AG20443 (cell line): ENCODE measurements around the gene CCDC80.
"Not testable (repeated sequence)": the region's sequence is repeated elsewhere in the genome, so short reads cannot be mapped to it uniquely, and the experiment has no call there.

ENCODE experiments used
- DNase-seq: peaks from one replicate; pipeline ENCODE4 v3.0.0; 2012; ENCODE audit warnings: low spot score, mixed read lengths

The CCDC80 gene

GRCh38 chr3:112665009-112665408 lies 24.1 kb upstream of the CCDC80 start:
- DNase-seq, result not testable (repeated sequence)

GRCh38 chr3:112656043-112656442 lies 15.1 kb upstream of the CCDC80 start:
- no peak for DNase-seq

GRCh38 chr3:112654979-112655378 lies 14.0 kb upstream of the CCDC80 start:
- DNase-seq, result no peak

- no peak for DNase-seq
Measured at GRCh38 chr3:112654492-112654891, 13.5 kb upstream of the CCDC80 start.

- peak; percentile 76 for DNase-seq
Measured at GRCh38 chr3:112653881-112654300, 12.9 kb upstream of the CCDC80 start.

- peak; percentile 86 for DNase-seq
Measured at GRCh38 chr3:112653209-112653871, 12.4 kb upstream of the CCDC80 start.

- DNase-seq, result peak; percentile 33
Measured at GRCh38 chr3:112651516-112651915, 10.6 kb upstream of the CCDC80 start.

- DNase-seq, result no peak
Measured at GRCh38 chr3:112651071-112651470, 10.1 kb upstream of the CCDC80 start.

GRCh38 chr3:112650482-112650881 lies 9.5 kb upstream of the CCDC80 start:
- no peak for DNase-seq

- DNase-seq, result peak; percentile 71
Measured at GRCh38 chr3:112649478-112649735, 8.5 kb upstream of the CCDC80 start.

- DNase-seq, result peak; percentile 74
Measured at GRCh38 chr3:112647122-112647521, 6.2 kb upstream of the CCDC80 start.

GRCh38 chr3:112646623-112647022 lies 5.7 kb upstream of the CCDC80 start:
- DNase-seq, result no peak

GRCh38 chr3:112644453-112644852 lies 3.5 kb upstream of the CCDC80 start:
- DNase-seq, result no peak

GRCh38 chr3:112643621-112644240 lies 2.8 kb upstream of the CCDC80 start:
- no peak for DNase-seq

- peak; percentile 83 for DNase-seq
Measured at GRCh38 chr3:112642912-112643506, 2.1 kb upstream of the CCDC80 start.

GRCh38 chr3:112640276-112640929 lies 540 bp downstream of the CCDC80 start:
- peak; percentile 64 for DNase-seq

- DNase-seq, result no peak
Measured at GRCh38 chr3:112639455-112640225, 1.3 kb downstream of the CCDC80 start.

- DNase-seq, result no peak
Measured at GRCh38 chr3:112638327-112639020, 2.5 kb downstream of the CCDC80 start.

- DNase-seq, result no peak
Measured at GRCh38 chr3:112637700-112638099, 3.2 kb downstream of the CCDC80 start.

GRCh38 chr3:112635674-112636073 lies 5.3 kb downstream of the CCDC80 start:
- DNase-seq, result peak; percentile 58

- no peak for DNase-seq
Measured at GRCh38 chr3:112634786-112635541, 6.0 kb downstream of the CCDC80 start.
